Loucy (cell line): ENCODE data around the gene TRIM2.

Experiments used
- CTCF ChIP-seq: fragments of 200-600 bp; sonication (generic); conservative IDR thresholded peaks from 2 replicates; pipeline ENCODE4 v1.5.1; 2014; ENCODE audit warnings: mild to moderate bottlenecking, antibody characterized with exemption, low read length
- EZH2phosphoT487 ChIP-seq: fragments of 200-600 bp; IDR thresholded peaks from 2 replicates; pipeline ENCODE4 v1.6.1; 2018; ENCODE audit warnings: antibody characterized with exemption, mild to moderate bottlenecking, moderate library complexity, borderline replicate concordance

- TF ChIP-seq CTCF (no peak), EZH2phosphoT487 (no peak)
Observed at GRCh38 chr4:153216546-153216945, 12.3 kb downstream of the TRIM2 start.
